ENCODE data around the gene PLOD1. TPM values are rescaled to one million over a fixed set of nuclear protein-coding genes. Genes with fewer than 3 reads are reported as not detected.

The PLOD1 gene
- total and polyA plus RNA-seq, 10 of the 15 experiments (the other 5 are each of a cell fraction or from before 2014, with no cell fraction given) = 10.6 to 42.6 (median 29.3) TPM

GRCh38 chr1:11997081-11997850 is 62.7 kb downstream of the PLOD1 start:
- intact Hi-C loops (cut with micrococcal nuclease; ENCODE audit: unreplicated experiment) (no loop called here), in situ Hi-C loops (cut with MboI) (no loop called here)
- ATAC-seq (no peak), FAIRE-seq (no peak), DNase-seq (ENCODE audit: low read depth, low spot score) (no peak)
- BruUV-seq (replicated peaks) = no TSS peak
- POLR2A ChIA-PET = interaction anchor here (0.6 to 1.0 kb wide), 2 partner anchors 11 to 902 kb away, joined by 3 to 5 read pairs; no protein-coding TSS in a partner anchor
- Histone ChIP-seq H3K27me3 (replicated peaks in 1 of 2; ENCODE audit: control insufficient read depth in 2 of 2, insufficient read depth in 2 of 2, low read length in 1 of 2) (no peaks in the 10 kb centered on the region), H2AFZ (ENCODE audit: control insufficient read depth, low read depth, low read length) (no peak overlapping the region), H3K4me2 (ENCODE audit: control insufficient read depth, insufficient read depth) (no peak overlapping the region), H3K4me1 (ENCODE audit: control insufficient read depth, insufficient read depth, low read length) (no peaks in the 10 kb centered on the region), H4K20me1 (ENCODE audit: control insufficient read depth, insufficient read depth) (no peaks in the 10 kb centered on the region), H3K9ac (ENCODE audit: control insufficient read depth, insufficient read depth, low read length) (no peak overlapping the region), H3K27ac (ENCODE audit: control insufficient read depth, insufficient read depth) (no peak overlapping the region), H3K9me3 (replicated peaks; ENCODE audit: control insufficient read depth, insufficient read depth, low read length) (no peaks in the 10 kb centered on the region), H3K4me3 (no peak overlapping the region), H3K36me3 (ENCODE audit: control insufficient read depth in 2 of 2, insufficient read depth in 2 of 2, low read length in 1 of 2) (peaks cover 35 to 43% of the 10 kb centered on the region in 2 experiments), H3K79me2 (ENCODE audit: control insufficient read depth, insufficient read depth, low read length) (no peaks in the 10 kb centered on the region)
- TF ChIP-seq NR2C1 (IDR thresholded peaks at IDR 0.05) (no peak), PAX5 (IDR thresholded peaks at IDR 0.05; ENCODE audit: borderline replicate concordance, low read depth, low read length) (no peak), MEF2B (IDR thresholded peaks at IDR 0.05; ENCODE audit: partially characterized antibody, poor library complexity, severe bottlenecking) (no peak), ZNF384 (IDR thresholded peaks at IDR 0.05; ENCODE audit: borderline replicate concordance, low read depth, low read length) (no peak), BHLHE40 (IDR thresholded peaks at IDR 0.05; ENCODE audit: borderline replicate concordance in 1 of 2, low read depth in 2 of 2, low read length in 1 of 2) (no peak), IRF5 (IDR thresholded peaks at IDR 0.05; ENCODE audit: borderline replicate concordance) (no peak), HDGF (IDR thresholded peaks at IDR 0.05) (no peak), SUZ12 (IDR thresholded peaks at IDR 0.05; ENCODE audit: unreplicated experiment) (no peak), ASH2L (IDR thresholded peaks at IDR 0.05; ENCODE audit: borderline replicate concordance, low read depth) (no peak), NRF1 (conservative IDR thresholded peaks at IDR 0.05; ENCODE audit: low read depth, low read length) (no peak)
- TF ChIP-seq, protein P1, sequence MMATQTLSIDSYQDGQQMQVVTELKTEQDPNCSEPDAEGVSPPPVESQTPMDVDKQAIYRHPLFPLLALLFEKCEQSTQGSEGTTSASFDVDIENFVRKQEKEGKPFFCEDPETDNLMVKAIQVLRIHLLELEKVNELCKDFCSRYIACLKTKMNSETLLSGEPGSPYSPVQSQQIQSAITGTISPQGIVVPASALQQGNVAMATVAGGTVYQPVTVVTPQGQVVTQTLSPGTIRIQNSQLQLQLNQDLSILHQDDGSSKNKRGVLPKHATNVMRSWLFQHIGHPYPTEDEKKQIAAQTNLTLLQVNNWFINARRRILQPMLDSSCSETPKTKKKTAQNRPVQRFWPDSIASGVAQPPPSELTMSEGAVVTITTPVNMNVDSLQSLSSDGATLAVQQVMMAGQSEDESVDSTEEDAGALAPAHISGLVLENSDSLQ (IDR thresholded peaks at IDR 0.05) = no peak
- SMC1A ChIA-PET (ENCODE audit: uncharacterized antibody, unreplicated experiment) = interaction anchor here (0.7 kb wide), 1 partner anchor 60 kb away, joined by 3 read pairs; no protein-coding TSS in a partner anchor
- RAD21 ChIA-PET (ENCODE audit: unreplicated experiment) = interaction anchor here (0.8 kb wide), 1 partner anchor 34 kb away, joined by 4 read pairs; no protein-coding TSS in a partner anchor
- WGBS (ENCODE audit: insufficient coverage, insufficient replicate concordance, low lambda C conversion rate, missing lambda C conversion rate) = 95% methylated on average over 5 of the region's 5 CpGs
- CTCF ChIA-PET = interaction anchor here (0.9 kb wide), 1 partner anchor 82 kb away, joined by 3 read pairs; no protein-coding TSS in a partner anchor

Measured in GM12878 (cell line).